K562 (cell line): Measurements from ENCODE around the gene DCAKD. TPM values are rescaled to one million over a fixed set of nuclear protein-coding genes. Genes with fewer than 3 reads are reported as not detected.
A peak's percentile ranks its signal among the peaks of the same experiment; 100 is the strongest.

Source experiments
- CLOCK ChIP-seq: fragments of 250-450 bp; sonication (Bioruptor Pico); IDR thresholded peaks from 2 replicates; pipeline ENCODE4 v1.4.0; 2020; ENCODE audit warnings: mild to moderate bottlenecking, moderate library complexity, borderline replicate concordance
- EGR1 ChIP-seq: fragments of 450-650 bp; conservative IDR thresholded peaks from 2 replicates; pipeline ENCODE4 v1.6.1; 2017; ENCODE audit warnings: mild to moderate bottlenecking
- HDAC2 ChIP-seq: fragments of 450-650 bp; IDR thresholded peaks from 2 replicates; pipeline ENCODE4 v1.6.1; 2016; ENCODE audit warnings: mild to moderate bottlenecking
- IRF1 ChIP-seq: sonication (generic); formaldehyde crosslinking; IDR thresholded peaks from 2 replicates; pipeline ENCODE4 v1.8.0; 2022; ENCODE audit warnings: missing genetic modification reagents, mild to moderate bottlenecking, borderline replicate concordance
- KDM4B ChIP-seq, 2 experiments: fragments of 450-650 bp in 1 of 2; sonication (generic) in 1 of 2; IDR thresholded peaks; 2 replicates each; pipeline ENCODE4 v1.6.1; 2016 to 2017; ENCODE audit warnings: borderline replicate concordance in 2 of 2, antibody characterized with exemption in 1 of 2, low read depth in 1 of 2, mild to moderate bottlenecking in 1 of 2
- MAFG ChIP-seq: fragments of 450-650 bp; conservative IDR thresholded peaks from 2 replicates; pipeline ENCODE4 v1.6.1; 2016; ENCODE audit warnings: missing genetic modification characterization, missing compliant biosample characterization
- NCOA1 ChIP-seq: fragments of 450-650 bp; IDR thresholded peaks from 2 replicates; pipeline ENCODE4 v1.6.1; 2016; ENCODE audit warnings: low read depth
- POLR2B ChIP-seq: fragments of 450-650 bp; IDR thresholded peaks from 2 replicates; pipeline ENCODE4 v1.6.1; 2018; ENCODE audit warnings: low read depth; ENCODE audit not compliant: partially characterized antibody
- RBM34 ChIP-seq: fragments of 200-400 bp; formaldehyde crosslinking; IDR thresholded peaks from 2 replicates; pipeline ENCODE4 v1.6.1; 2018; ENCODE audit warnings: low read length, borderline replicate concordance; ENCODE audit not compliant: insufficient read depth
- SFPQ ChIP-seq: fragments of 200-400 bp; formaldehyde crosslinking; IDR thresholded peaks from 2 replicates; pipeline ENCODE4 v1.6.1; 2017; ENCODE audit warnings: mild to moderate bottlenecking, low read depth, low read length, moderate library complexity
- TEAD4 ChIP-seq, 2 experiments: sonication (generic) in 1 of 2; formaldehyde crosslinking in 1 of 2; IDR thresholded peaks; 2 replicates each; pipeline versions ENCODE4 v1.6.1 to v1.8.0; 2012 to 2022; ENCODE audit warnings: borderline replicate concordance in 1 of 2, inconsistent platforms in 1 of 2, low read length in 1 of 2, mild to moderate bottlenecking in 1 of 2, missing genetic modification reagents in 1 of 2
- U2AF2 ChIP-seq: fragments of 200-400 bp; formaldehyde crosslinking; optimal IDR thresholded peaks from 2 replicates; pipeline ENCODE3; 2017; ENCODE audit warnings: low read depth, mild to moderate bottlenecking, low read length
- ZBTB1 ChIP-seq: sonication (generic); formaldehyde crosslinking; IDR thresholded peaks from 2 replicates; pipeline ENCODE4 v1.8.1; 2023; ENCODE audit warnings: missing genetic modification reagents, low read depth, mild to moderate bottlenecking, borderline replicate concordance
- ZKSCAN1 ChIP-seq: fragments of 150-350 bp; IDR thresholded peaks from 2 replicates; pipeline ENCODE4 v1.6.1; 2016; ENCODE audit warnings: low read depth, low read length
- ZKSCAN8 ChIP-seq: fragments of 200-800 bp; sonication (Bioruptor generic); IDR thresholded peaks from 2 replicates; pipeline ENCODE4 v1.6.1; 2016; ENCODE audit warnings: missing genetic modification characterization, missing compliant biosample characterization
- ZNF197 ChIP-seq: fragments of 200-800 bp; sonication (Bioruptor generic); IDR thresholded peaks from 2 replicates; pipeline ENCODE4 v1.6.1; 2016; ENCODE audit warnings: low read depth, missing genetic modification characterization, missing compliant biosample characterization
- polyA plus RNA-seq, 8 experiments: library from polyadenylated mRNA; depleted of rRNA in 4 of 8; stranded (reverse) in 5 of 8; unstranded in 3 of 8; fragments of >200 nt; fragmentation: Nextera tagmentation in 2 of 8; fragmentation: Illumina TruSeq in 1 of 8; extraction: Ambion mirVana in 2 of 8; extraction: Trizol in 1 of 8; gene quantifications; 2 replicates each; pipeline versions ENCODE4 v1.2.1 to v1.2.3, GENCODE V29; 2011 to 2014; ENCODE audit warnings: inconsistent platforms in 1 of 8, missing spikeins in 1 of 8
- total RNA-seq, 7 experiments: library from RNA; depleted of rRNA in 6 of 7; stranded (reverse); fragments of >200 nt in 6 of 7; fragmentation: Illumina TruSeq in 2 of 7; extraction: Trizol in 2 of 7; gene quantifications; 2 replicates each; pipeline versions ENCODE4 v1.2.1 to v1.2.3, GENCODE V29; 2011 to 2021; ENCODE audit warnings: low replicate concordance in 1 of 7

DCAKD gene
- total and polyA plus RNA-seq, 9 of the 15 experiments (the other 6 are each of a cell fraction or from before 2014, with no cell fraction given), result 7.9 to 35.5 (median 21.4) TPM

GRCh38 chr17:45050481-45051059 lies 862 bp downstream of the DCAKD start (continued):
- TF ChIP-seq SFPQ (no peak), ZNF197 (CRISPR knock-in tag) (no peak), U2AF2 (no peak), ZKSCAN1 (no peak), IRF1 (no peak), POLR2B (no peak), CLOCK (CRISPR knock-in tag) (no peak), NCOA1 (no peak), EGR1 (peak; percentile 33; the same call in 1 of the 2 replicates), KDM4B (IDR thresholded peaks at IDR 0.05; ENCODE audit: borderline replicate concordance in 2 of 2, low read depth in 1 of 2) (no peak), RBM34 (no peak), ZBTB1 (CRISPR knock-in tag) (no peak), HDAC2 (0 out of 2 replicates have a peak, but pooled peaks have one; percentile 40), ZKSCAN8 (0 out of 2 replicates have a peak, but pooled peaks have one; percentile 27), MAFG (tag) (no peak), TEAD4 (IDR thresholded peaks at IDR 0.05; ENCODE audit: low read length) (no peak), TEAD4 (CRISPR knock-in tag; IDR thresholded peaks at IDR 0.05; ENCODE audit: borderline replicate concordance) (no peak)
